IPS-11a (cell line): ENCODE results near the gene KRCC1.

ENCODE experiments used
- H3K4me3 ChIP-seq: one replicate; pipeline ENCODE4 v1.5.1; 2013; ENCODE audit warnings: low read depth, low read length, control low read depth

KRCC1 gene

GRCh38 chr2:88055371-88056128 lies at the start of gene KRCC1:
Gene KRCC1 (minus strand): TSS chr2:88055783. CDS start chr2:88028563, 27,220 bp downstream.
- H3K4me3 ChIP-seq: peak within 1 kb of the TSS; percentile 82

GRCh38 chr2:88100489-88100858 lies 44.9 kb upstream of the KRCC1 start:
- no peak overlapping the region for H3K4me3 ChIP-seq

- no peak overlapping the region for H3K4me3 ChIP-seq
Observed at GRCh38 chr2:88099798-88100488, 44.4 kb upstream of the KRCC1 start.

- H3K4me3 ChIP-seq: no peak overlapping the region
Observed at GRCh38 chr2:88098558-88098900, 42.9 kb upstream of the KRCC1 start.

GRCh38 chr2:88097891-88098557 lies 42.4 kb upstream of the KRCC1 start:
- H3K4me3 ChIP-seq: no peak overlapping the region

GRCh38 chr2:88097192-88097591 lies 41.6 kb upstream of the KRCC1 start:
- no peak overlapping the region for H3K4me3 ChIP-seq

GRCh38 chr2:88096708-88097107 lies 41.1 kb upstream of the KRCC1 start:
- no peak overlapping the region for H3K4me3 ChIP-seq

- no peak overlapping the region for H3K4me3 ChIP-seq
Observed at GRCh38 chr2:88095022-88095421, 39.4 kb upstream of the KRCC1 start.

- no peak overlapping the region for H3K4me3 ChIP-seq
Observed at GRCh38 chr2:88092773-88093172, 37.2 kb upstream of the KRCC1 start.

- H3K4me3 ChIP-seq: no peak overlapping the region
Observed at GRCh38 chr2:88091943-88092342, 36.4 kb upstream of the KRCC1 start.

GRCh38 chr2:88090446-88091283 lies 35.1 kb upstream of the KRCC1 start:
- no peak overlapping the region for H3K4me3 ChIP-seq

GRCh38 chr2:88088999-88089398 lies 33.4 kb upstream of the KRCC1 start:
- H3K4me3 ChIP-seq: no peak overlapping the region

GRCh38 chr2:88087763-88088162 lies 32.2 kb upstream of the KRCC1 start:
- no peak overlapping the region for H3K4me3 ChIP-seq

GRCh38 chr2:88087073-88087472 lies 31.5 kb upstream of the KRCC1 start:
- no peak overlapping the region for H3K4me3 ChIP-seq

GRCh38 chr2:88086401-88086800 lies 30.8 kb upstream of the KRCC1 start:
- H3K4me3 ChIP-seq: no peak overlapping the region

- H3K4me3 ChIP-seq: no peak overlapping the region
Observed at GRCh38 chr2:88085602-88086001, 30.0 kb upstream of the KRCC1 start.

GRCh38 chr2:88085099-88085498 lies 29.5 kb upstream of the KRCC1 start:
- no peak overlapping the region for H3K4me3 ChIP-seq

GRCh38 chr2:88082781-88083180 lies 27.2 kb upstream of the KRCC1 start:
- H3K4me3 ChIP-seq: no peak overlapping the region

GRCh38 chr2:88081924-88082608 lies 26.5 kb upstream of the KRCC1 start:
- no peak overlapping the region for H3K4me3 ChIP-seq

GRCh38 chr2:88080545-88080944 lies 25.0 kb upstream of the KRCC1 start:
- H3K4me3 ChIP-seq: no peak overlapping the region
